Skin epidermis (tissue), 12 donors: ENCODE measurements around the gene RSAD1.

Experiments used
- H3K27ac ChIP-seq, 21 experiments: fragments of 200-600 bp; sonication (generic) in 11 of 21; one replicate each; pipeline ENCODE4 v1.5.0; 2020; ENCODE audit warnings: mild to moderate bottlenecking in 3 of 21, inconsistent platforms in 2 of 21, moderate library complexity in 2 of 21
- H3K4me3 ChIP-seq, 7 experiments: fragments of 200-600 bp; sonication (generic) in 2 of 7; one replicate each; pipeline ENCODE4 v1.5.0; 2020; ENCODE audit warnings: inconsistent platforms in 2 of 7, mild to moderate bottlenecking in 2 of 7, moderate library complexity in 1 of 7

Gene RSAD1

DNA sequence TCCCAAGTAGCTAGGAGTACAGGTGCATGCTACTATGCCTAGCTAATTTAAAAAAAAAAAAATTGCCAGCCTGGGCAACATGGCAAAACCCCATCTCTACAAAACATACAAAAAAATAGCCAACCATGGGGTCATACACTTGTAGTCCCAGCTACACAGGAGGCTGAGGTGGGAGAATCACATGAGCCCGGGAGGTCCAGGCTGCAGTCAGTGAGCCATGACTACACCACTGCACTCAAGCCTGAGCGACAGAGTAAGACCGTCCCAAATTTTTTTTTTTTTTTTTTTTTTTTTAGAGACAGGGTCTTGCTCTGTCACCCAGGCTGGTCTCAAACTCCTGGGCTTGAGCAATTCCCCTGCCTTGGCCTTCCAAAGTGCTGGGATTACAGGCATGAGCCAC lies 24.8 kb upstream of the RSAD1 start:
- Histone ChIP-seq H3K4me3 (no peak overlapping the region), H3K27ac (no peak overlapping the region)

DNA sequence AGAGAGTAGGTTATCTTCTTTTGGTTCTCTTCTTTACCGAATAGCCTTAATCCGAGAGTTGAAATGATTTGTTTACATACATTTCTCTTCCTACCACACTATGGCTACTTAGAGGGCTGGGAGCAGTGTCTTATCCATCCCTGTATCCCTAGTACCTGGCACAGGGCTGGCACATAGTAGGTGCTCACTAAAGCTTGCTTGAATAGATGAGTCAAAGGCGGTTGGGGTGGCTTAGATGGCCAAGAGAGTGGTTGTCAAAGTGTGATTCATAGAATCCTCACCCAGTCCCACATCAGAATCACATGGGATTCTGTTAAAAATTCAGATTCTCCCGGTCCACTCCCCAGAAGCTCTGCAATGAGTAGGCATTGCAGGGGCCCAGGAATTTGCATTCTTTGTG lies 21.0 kb upstream of the RSAD1 start:
- Histone ChIP-seq H3K27ac (no peak overlapping the region), H3K4me3 (no peak overlapping the region)

DNA sequence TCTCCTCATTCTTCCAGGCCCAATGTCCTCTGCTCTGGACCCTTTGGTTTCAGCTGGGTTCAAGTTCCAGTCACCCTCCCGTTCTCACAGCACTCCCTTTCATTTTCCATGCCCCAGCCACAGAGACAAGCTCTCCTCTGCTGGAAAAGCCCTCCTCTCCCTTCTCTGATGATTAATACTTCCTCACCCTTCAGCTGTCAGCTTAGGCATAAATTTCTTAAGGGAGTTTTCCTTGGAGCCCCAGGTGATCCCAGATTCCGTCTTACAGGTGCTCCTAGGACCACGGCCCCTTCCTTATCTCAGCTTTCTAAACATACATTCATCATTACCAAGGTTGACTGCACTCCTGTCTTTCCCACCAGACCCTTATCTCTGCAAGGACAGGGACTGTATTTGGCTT lies 20.4 kb upstream of the RSAD1 start:
- Histone ChIP-seq H3K4me3 (no peak overlapping the region), H3K27ac (peak overlapping the region in 2 of 21 experiments; percentile 71 to 77)

DNA sequence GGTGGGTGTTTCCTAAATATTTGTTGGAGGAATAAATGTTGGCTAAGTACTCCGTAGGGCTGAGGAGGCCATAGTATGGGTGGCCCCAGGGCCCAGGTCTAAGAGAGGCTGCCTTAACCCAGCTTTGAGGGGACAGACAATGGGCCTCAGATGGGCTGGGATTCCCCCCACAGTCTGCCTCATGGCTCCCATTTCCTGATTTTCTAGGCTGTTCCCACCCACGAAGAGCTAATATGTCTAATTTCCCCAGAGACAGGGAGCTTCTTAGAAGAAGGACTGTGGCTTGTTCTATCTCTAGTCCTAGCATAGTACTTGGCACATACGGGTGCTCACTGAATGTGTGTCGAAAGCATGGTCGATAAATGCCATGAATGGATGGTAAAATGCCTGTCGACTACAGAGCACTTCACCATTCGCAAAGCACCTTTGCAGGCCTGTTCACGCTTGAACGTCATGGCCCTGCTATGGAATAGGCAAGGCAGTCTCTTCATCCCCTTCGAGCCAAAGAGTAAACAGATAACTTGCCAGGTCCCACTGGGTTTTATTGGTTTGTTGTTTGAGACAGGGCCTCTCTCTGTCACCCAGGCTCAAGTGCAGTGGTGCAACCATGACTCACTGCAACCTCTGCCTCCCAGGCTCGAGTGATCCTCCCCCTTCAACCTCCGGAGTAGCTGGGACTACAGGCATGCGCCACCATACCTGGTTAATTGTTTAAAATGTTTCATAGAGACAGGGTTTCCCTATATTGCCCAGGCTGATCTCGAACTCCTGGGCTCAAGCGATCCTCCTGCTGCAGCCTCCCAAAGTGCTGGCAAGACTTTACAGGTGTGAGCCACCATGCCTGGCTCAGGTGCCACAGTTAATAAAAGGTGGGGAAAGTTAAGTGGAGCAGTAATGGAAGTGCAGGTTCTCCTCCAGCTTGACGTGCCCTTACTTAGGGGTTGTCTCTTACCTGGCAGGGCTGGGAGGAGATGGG lies 19.7 kb upstream of the RSAD1 start:
- Histone ChIP-seq H3K4me3 (no peak overlapping the region), H3K27ac (peak overlapping the region in 2 of 21 experiments; percentile 71 to 77)

DNA sequence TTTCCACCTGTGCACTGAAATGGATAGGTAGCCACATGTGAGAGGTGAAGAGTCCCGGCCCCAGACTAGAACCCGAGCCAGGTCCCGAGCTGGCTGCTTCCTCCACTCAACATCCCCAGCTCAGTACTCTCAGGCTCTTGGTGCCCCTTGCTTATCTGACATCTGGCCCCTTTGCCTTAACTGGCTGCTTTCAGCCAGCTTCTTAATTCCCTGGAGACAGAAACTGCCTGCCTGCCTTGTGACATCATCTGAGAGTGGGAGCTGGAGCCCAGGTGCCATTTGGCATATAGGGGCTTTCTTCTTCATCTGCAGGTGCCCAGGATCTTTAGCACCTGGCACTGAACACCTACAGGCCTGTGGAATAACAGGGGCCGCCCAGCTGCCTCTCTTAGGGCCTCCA lies 18.9 kb upstream of the RSAD1 start:
- H3K4me3 ChIP-seq: no peak overlapping the region
- H3K27ac ChIP-seq: peak overlapping the region in 2 of 21 experiments; percentile 2 to 26

DNA sequence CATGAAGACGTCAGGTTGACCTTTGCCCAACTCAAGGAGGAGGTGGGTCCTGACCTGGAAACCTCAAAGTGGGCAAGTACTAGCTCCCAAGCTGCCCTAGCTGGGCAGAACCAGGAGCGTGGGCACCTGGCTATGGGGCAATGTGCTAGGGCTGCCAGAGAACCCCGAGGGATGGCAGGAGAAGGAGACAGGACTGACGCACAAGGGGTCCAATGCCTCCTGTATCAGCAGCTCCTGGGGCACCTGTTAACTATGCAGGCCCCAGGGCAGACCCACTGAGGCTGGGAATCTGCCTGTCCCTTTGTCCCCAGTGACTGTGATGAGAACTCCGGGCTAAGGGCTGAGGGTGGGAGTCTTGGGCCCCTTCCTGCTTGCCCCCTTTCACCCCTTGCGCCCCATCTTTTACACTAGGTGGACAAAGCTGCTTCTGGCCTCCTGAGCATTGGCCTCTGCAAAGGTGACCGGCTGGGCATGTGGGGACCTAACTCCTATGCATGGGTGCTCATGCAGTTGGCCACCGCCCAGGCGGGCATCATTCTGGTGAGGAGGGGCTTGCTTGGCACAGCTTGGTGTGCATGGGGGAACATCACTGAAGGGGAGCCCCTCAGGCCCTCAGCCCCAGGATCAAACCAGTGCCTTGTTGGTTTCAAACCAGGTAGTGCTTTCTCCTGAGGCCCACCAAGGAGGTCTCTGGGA lies 17.7 kb upstream of the RSAD1 start:
- no peak overlapping the region for H3K4me3 ChIP-seq
- no peak overlapping the region for H3K27ac ChIP-seq

DNA sequence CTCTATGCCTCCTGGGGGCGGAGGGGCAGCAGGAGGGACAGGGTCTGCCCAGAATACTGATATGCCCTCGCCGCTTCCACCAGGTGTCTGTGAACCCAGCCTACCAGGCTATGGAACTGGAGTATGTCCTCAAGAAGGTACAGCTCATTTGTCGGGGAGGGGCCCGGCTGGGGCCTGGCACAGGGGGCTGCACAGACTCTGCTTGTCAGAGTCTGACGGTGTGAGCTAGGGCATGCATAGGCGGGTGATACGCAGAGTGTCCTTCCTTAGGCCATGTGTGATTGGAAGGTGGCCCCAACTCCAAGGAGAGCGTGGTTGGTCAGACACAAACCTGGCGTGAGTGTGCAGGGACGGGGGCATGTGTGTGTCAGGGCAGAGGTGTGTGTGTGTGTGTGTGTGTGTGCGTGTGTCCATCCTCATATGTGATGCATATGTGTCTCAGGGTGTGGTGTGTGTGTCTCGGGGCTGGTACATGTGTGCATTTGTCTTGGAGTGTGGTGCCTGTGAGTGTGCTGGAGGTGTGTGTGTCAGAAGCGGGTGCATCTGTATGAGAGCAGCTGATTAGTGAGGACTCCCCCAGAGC lies 17.0 kb upstream of the RSAD1 start:
- no peak overlapping the region for H3K4me3 ChIP-seq
- no peak overlapping the region for H3K27ac ChIP-seq

DNA sequence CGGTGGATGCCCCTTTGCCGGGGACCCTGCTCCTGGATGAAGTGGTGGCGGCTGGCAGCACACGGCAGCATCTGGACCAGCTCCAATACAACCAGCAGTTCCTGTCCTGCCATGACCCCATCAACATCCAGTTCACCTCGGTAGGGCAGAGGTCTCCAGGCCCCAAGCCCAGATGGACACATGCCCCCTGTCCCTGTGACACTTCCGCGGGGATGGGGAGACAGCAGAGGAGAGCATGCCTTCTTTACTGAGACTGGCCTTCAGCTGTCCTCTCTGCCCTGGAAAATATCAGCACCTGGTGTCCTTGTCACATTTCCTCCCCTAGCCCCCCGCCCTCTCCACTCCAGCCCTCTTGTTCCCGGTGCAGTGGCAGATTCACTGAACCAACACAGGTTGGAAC lies 16.2 kb upstream of the RSAD1 start:
- H3K27ac ChIP-seq: no peak overlapping the region

DNA sequence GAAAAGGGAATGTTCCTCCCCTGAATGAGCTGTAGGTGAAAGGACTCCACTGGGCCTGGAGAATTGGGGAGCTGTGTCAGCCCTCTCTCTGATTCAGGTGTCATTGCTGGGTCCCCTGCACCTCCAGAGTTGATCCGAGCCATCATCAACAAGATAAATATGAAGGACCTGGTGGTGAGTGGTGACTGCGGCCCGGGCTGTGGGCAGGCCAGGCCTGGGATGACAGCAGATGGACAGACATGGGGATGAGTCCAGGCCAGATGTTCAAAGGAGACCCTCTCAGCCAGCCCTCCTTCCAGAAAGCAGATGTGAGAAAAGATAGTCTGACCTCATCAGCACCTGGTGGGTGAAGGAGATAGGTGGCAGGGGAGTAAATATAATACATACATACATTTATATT lies 14.5 kb upstream of the RSAD1 start:
- Histone ChIP-seq H3K4me3 (no peak overlapping the region), H3K27ac (no peak overlapping the region)

More for the DNA sequence above, 16.2 kb upstream of the RSAD1 start:
- no peak overlapping the region for H3K4me3 ChIP-seq

DNA sequence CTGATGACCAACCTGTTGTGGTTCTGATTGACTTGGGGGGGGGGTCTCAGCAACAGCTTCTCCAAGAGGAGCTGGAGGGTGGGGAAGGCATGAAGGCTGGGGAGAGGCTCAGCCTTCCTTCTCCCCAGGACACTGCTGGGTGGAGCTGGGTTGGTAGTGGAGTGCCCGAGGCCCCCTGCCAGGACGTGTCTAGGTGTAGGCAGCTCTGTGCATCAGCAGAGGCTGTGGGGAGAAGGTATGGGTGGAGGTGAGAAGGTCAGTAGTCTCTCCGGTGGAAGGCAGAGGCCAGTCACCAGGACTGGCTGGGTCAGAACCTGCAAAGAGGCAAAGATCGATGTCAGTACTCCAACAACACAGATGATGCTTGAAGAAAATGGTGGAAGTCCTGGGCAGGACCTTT lies 13.9 kb upstream of the RSAD1 start:
- Histone ChIP-seq H3K4me3 (no peak overlapping the region), H3K27ac (no peak overlapping the region)

DNA sequence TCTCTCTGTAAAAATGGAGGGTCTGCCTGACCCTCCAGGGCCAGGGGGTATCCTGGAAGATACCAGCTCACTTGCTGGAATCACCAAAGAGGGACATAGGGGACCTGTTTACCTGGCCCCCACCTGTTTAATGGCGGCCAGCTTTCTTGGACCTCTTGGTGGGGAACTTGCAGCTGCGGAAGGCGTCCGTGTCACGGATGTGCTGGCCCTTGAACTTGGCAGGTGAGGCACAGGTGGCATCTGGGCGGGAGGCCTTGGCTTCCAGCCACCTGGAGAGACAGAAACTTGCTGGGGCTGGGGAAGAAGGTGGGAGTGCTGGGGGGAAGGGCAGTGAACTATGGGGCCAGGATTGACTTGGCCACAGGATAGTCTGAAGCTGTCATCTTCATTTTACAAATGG lies 13.5 kb upstream of the RSAD1 start:
- Histone ChIP-seq H3K27ac (no peak overlapping the region), H3K4me3 (no peak overlapping the region)

DNA sequence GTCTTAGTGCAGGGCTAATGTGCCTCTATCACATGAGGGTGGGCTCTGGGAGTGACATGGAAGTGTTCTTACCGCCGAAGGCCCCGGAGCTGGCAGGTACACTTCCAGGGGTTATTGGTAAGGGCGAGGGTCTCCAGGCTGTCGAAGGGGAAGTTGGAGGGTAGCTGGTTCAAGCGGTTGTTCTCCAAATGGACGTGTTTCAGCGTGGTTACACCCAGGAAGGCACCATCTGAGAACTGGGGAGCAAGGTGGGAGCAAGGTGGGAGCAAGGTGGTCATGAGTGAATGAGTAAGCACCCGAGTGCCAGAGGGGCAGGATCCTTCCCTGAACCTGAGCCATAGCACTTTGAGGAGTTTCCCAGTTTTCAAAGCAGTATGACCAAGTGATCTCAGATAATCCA lies 13.0 kb upstream of the RSAD1 start:
- Histone ChIP-seq H3K4me3 (no peak overlapping the region), H3K27ac (no peak overlapping the region)

DNA sequence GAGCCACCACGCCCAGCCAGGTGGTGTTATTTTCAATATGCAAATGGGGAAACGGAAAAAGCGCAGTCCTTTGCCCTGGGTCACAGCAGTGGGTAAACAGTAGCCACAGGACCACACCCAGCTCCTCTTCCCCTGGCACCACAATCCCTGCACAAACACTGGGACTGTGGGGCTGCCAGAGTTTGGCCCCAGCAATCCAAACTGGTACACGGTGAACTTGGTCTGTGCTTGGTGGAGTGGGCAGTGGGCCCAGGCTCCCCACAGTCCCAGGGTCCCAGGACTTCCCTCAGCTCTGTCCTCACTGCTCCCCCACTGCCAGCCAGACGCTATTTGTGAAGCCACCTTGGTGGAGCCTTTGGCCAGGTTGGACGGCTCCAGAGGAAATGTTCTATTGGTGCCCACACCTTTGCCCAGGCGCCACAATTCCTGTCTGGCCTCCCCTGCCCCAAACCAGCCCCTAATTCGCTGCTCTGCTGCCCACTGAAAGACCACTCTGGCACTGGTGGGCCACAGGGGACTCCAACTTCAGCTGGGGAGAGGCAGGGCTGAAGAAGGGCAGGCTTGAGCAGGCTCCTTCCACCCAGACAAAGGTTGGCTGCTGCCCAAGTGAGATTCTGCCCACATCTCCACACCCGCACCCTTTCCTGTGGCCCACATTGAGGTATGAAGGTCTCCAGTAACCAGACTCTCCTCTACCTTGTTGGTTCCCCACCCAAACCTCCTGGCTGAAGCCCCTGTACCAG lies 12.1 kb upstream of the RSAD1 start:
- Histone ChIP-seq H3K27ac (peak overlapping the region in 1 of 21 experiments; percentile 24), H3K4me3 (no peak overlapping the region)

DNA sequence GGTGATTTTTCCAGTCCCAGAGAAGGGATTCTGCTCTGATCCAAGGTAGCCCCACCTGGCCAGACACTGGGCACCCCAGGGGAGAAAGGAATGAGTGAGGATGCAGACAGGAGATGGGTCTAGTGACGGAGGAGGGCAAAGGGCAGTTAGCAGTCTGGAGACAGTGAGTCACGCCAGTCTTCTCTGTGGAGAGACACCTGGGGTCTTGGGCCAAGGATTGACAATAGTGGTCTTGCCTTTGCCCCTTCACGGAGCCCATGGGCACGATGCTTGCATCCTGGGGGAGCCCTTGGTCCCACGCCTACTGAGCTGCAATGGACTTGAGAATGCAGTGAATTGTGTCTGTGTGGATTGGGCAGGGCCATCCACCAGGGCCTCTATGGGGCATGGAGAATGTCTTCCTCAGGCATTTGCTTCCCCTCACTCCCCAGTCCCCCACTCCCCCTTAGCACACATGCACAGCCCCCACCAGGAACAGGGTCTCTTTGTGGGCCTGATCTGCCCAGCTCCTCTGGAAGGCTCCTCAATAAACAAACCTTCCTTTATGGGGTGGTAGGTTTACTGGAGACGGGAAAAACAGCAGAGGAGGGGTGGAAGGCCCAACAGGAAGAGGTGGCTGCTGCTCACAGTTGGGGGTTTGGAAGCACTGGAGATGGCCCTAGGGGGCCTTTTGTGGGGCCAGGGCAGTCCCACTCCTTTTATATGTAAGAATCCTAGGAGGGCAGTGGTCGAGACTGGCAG lies 11.4 kb upstream of the RSAD1 start:
- peak overlapping the region in 1 of 21 experiments; percentile 24 for H3K27ac ChIP-seq
- H3K4me3 ChIP-seq: no peak overlapping the region

DNA sequence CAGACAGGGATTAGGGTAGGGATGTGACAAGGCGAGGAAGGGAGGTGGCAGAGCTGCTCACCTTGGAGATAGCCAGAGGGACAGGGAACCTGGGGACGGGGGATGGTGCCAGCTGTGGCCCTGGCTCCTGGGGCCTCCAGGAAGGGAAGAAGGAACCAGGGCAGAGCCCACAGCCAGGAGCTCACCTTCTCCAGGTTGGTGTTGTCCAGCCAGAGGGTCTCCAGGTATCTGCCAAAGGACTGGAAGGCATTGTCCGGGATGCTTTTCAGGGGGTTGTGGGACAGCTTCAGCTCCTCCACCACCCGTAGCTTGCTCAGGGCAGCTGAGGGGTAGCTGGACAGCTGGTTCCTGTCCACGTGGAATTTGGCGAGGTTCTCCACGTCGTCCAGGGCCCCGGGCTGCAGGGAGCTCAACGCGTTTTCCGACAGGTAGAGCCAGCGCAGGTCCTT lies 10.8 kb upstream of the RSAD1 start:
- Histone ChIP-seq H3K4me3 (no peak overlapping the region), H3K27ac (no peak overlapping the region)

DNA sequence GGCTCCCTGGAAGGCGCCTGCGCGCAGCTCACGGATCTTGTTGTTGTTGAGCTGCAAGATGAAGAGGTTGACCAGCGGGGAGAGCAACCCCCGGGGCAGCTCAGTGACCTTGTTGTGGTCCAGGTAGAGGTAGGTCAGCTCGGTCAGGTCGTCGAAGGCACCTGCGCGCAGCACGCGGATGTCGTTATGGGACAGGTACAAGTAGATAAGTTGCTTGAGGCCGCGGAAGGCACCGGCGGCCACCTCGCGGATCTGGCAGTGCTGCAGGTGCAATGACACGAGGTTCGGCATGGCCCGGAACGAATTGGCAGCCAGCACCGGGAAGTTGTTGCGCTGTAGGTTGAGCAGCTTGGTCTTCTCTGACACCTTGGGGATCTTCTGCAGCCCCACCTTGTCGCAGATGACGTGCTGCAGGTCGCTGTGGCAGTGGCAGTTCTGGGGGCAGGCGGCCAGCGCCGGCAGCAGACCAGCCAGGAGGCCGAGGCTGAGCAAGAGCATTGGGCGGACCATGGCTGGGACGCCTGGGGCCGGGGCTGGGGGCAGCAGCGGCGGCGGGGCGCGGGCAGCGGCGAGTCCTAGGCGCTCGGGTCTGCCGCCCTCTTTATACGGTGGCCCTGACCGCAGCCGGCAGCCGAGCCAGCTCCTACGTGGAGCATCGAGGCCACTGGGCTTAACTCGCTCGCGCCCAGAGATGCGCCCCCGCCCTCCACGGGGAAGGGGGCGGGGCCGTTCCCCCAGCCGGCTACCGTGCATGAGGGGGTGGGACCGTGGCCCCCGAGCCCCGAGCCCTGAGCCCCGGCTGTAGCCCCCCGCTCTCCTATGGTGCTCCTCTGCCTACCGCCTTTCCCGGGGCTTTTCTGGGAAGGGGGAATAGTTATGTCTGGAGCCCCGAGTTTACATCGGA lies 10.1 kb upstream of the RSAD1 start, which contains the start of gene CHAD:
TSS of gene CHAD (minus strand) at position 577 of the 904 bp plus-strand sequence. CDS start at position 510, 67 bp downstream.
- H3K4me3 ChIP-seq: peak within 1 kb of the TSS in 6 of 7 experiments; percentile 0 to 29 (median 8)
- H3K27ac ChIP-seq: peak within 1 kb of the TSS in 1 of 21 experiments; percentile 46

DNA sequence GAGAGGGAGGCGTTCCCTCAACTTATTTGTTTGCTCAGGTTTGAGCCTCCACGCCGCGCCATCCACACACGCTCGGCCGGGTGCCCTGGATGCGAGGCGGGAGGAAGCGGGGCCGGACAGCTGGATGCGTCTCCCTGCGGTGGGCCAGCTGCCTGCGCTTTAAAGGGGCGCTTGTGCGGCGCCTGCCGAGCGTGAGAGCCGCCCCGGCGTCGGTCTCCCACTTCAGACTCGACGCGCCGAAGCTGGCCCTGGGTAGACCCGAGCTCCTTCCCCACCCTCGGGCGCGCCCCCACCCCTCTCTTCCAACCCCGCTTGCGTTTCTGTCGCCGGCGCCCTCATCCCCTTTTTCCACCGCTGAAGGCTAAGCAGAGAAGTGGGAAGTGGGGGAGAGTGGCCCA lies 9.5 kb upstream of the RSAD1 start:
- peak overlapping the region in 5 of 7 experiments; percentile 5 to 29 (median 9) for H3K4me3 ChIP-seq
- H3K27ac ChIP-seq: peak overlapping the region in 1 of 21 experiments; percentile 46
